Fibroblast of pulmonary artery (primary cell): ENCODE data around the gene FAM124B.

Experiments used
- DNase-seq: peaks from one replicate; pipeline ENCODE4 v3.0.0-alpha.2; 2010; ENCODE audit warnings: low read depth
- H3K4me3 ChIP-seq: replicated peaks from 2 replicates; pipeline ENCODE4 v1.5.1; 2011; ENCODE audit warnings: low read depth, mild to moderate bottlenecking, control low read depth, low read length, moderate library complexity
- CTCF ChIP-seq: IDR thresholded peaks from 2 replicates; pipeline ENCODE4 v1.5.1; 2011; ENCODE audit warnings: mild to moderate bottlenecking, control low read depth, low read length, inconsistent platforms; ENCODE audit errors: missing control alignments

FAM124B gene

GRCh38 chr2:224343226-224343625 is 58.7 kb downstream of the FAM124B start:
- no peak overlapping the region for H3K4me3 ChIP-seq
- DNase-seq = no peak
- no peak for TF ChIP-seq CTCF

- no peak for DNase-seq
- TF ChIP-seq CTCF = no peak
- no peak overlapping the region for H3K4me3 ChIP-seq
Measured at GRCh38 chr2:224335991-224336390, 65.9 kb downstream of the FAM124B start.

- DNase-seq = no peak
- no peak overlapping the region for H3K4me3 ChIP-seq
- TF ChIP-seq CTCF = no peak
Measured at GRCh38 chr2:224334726-224335125, 67.2 kb downstream of the FAM124B start.

- no peak overlapping the region for H3K4me3 ChIP-seq
- no peak for DNase-seq
- TF ChIP-seq CTCF = no peak
Measured at GRCh38 chr2:224333726-224334482, 68.0 kb downstream of the FAM124B start.

- DNase-seq = no peak
- H3K4me3 ChIP-seq = no peak overlapping the region
- no peak for TF ChIP-seq CTCF
Measured at GRCh38 chr2:224331698-224332097, 70.2 kb downstream of the FAM124B start.

- no peak overlapping the region for H3K4me3 ChIP-seq
- no peak for DNase-seq
- no peak for TF ChIP-seq CTCF
Measured at GRCh38 chr2:224328798-224329197, 73.1 kb downstream of the FAM124B start.
